ENCODE data around the gene FAM186B. TPM values are rescaled to one million over a fixed set of nuclear protein-coding genes. Genes with fewer than 3 reads are reported as not detected.

The FAM186B gene
- total RNA-seq, 1 donor from 2014 or later: 0.57 TPM

- Mint-ChIP-seq H3K36me3 (ENCODE audit: low read depth, unreplicated experiment) (peaks cover 15% of the 10 kb centered on the region), H3K4me1 (ENCODE audit: low read depth, unreplicated experiment) (peaks cover 9% of the 10 kb centered on the region), H3K27ac (ENCODE audit: unreplicated experiment) (no peak overlapping the region), H3K27me3 (ENCODE audit: low read depth, unreplicated experiment) (no peaks in the 10 kb centered on the region), H3K9me3 (ENCODE audit: unreplicated experiment) (no peaks in the 10 kb centered on the region), H3K4me3 (ENCODE audit: unreplicated experiment) (no peak overlapping the region)
- Histone ChIP-seq H3K27me3 (ENCODE audit: insufficient read depth, low read length) (no peaks in the 10 kb centered on the region), H3K4me1 (ENCODE audit: insufficient read depth, low read length) (peaks cover 7% of the 10 kb centered on the region), H3K36me3 (ENCODE audit: insufficient read depth, low read length) (peaks cover 23% of the 10 kb centered on the region), H3K4me3 (ENCODE audit: insufficient read depth, low read depth, low read length) (no peak overlapping the region), H2AFZ (ENCODE audit: low read depth, low read length) (no peak overlapping the region), H3K9me3 (ENCODE audit: insufficient read depth, low read depth, low read length) (no peaks in the 10 kb centered on the region), H4K20me1 (ENCODE audit: insufficient read depth, low read length) (peaks cover 3% of the 10 kb centered on the region), H3K27ac (ENCODE audit: low read depth, low read length) (no peak overlapping the region), H3K79me2 (ENCODE audit: insufficient read depth, low read length) (peaks cover 28% of the 10 kb centered on the region), H3K9ac (ENCODE audit: low read length) (no peak overlapping the region), H3K4me2 (ENCODE audit: low read length) (no peak overlapping the region)
- DNase-seq (ENCODE audit: low read depth): no peak
- TF ChIP-seq, protein P1, sequence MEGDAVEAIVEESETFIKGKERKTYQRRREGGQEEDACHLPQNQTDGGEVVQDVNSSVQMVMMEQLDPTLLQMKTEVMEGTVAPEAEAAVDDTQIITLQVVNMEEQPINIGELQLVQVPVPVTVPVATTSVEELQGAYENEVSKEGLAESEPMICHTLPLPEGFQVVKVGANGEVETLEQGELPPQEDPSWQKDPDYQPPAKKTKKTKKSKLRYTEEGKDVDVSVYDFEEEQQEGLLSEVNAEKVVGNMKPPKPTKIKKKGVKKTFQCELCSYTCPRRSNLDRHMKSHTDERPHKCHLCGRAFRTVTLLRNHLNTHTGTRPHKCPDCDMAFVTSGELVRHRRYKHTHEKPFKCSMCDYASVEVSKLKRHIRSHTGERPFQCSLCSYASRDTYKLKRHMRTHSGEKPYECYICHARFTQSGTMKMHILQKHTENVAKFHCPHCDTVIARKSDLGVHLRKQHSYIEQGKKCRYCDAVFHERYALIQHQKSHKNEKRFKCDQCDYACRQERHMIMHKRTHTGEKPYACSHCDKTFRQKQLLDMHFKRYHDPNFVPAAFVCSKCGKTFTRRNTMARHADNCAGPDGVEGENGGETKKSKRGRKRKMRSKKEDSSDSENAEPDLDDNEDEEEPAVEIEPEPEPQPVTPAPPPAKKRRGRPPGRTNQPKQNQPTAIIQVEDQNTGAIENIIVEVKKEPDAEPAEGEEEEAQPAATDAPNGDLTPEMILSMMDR (IDR thresholded peaks at IDR 0.05; ENCODE audit: insufficient read depth, low read depth, low read length): no peak
- TF ChIP-seq EZH2 (IDR thresholded peaks at IDR 0.05; ENCODE audit: insufficient read depth, low read length): no peak
- FAIRE-seq: no peak
Measured at GRCh38 chr12:49562831-49563230, 42.6 kb downstream of the FAM186B start.

GRCh38 chr12:49562233-49562632 lies 43.2 kb downstream of the FAM186B start:
- no peak overlapping the region for H3K9ac ChIP-seq (ENCODE audit: low read length)
- TF ChIP-seq EZH2 (IDR thresholded peaks at IDR 0.05; ENCODE audit: insufficient read depth, low read length): no peak
- TF ChIP-seq, protein P1 (IDR thresholded peaks at IDR 0.05; ENCODE audit: insufficient read depth, low read depth, low read length): no peak
- Mint-ChIP-seq H3K27me3 (ENCODE audit: low read depth, unreplicated experiment) (no peaks in the 10 kb centered on the region), H3K4me3 (ENCODE audit: unreplicated experiment) (no peak overlapping the region), H3K36me3 (ENCODE audit: low read depth, unreplicated experiment) (peaks cover 15% of the 10 kb centered on the region), H3K27ac (ENCODE audit: unreplicated experiment) (no peak overlapping the region), H3K4me1 (ENCODE audit: low read depth, unreplicated experiment) (peaks cover 9% of the 10 kb centered on the region), H3K9me3 (ENCODE audit: unreplicated experiment) (no peaks in the 10 kb centered on the region)
- H4K20me1 ChIP-seq (ENCODE audit: insufficient read depth, low read length): peaks cover 3% of the 10 kb centered on the region
- DNase-seq (ENCODE audit: low read depth) (no peak), FAIRE-seq (no peak)
- no peak overlapping the region for H2AFZ ChIP-seq (ENCODE audit: low read depth, low read length)
- H3K79me2 ChIP-seq (ENCODE audit: insufficient read depth, low read length): peaks cover 22% of the 10 kb centered on the region
- H3K4me1 ChIP-seq (ENCODE audit: insufficient read depth, low read length): peaks cover 7% of the 10 kb centered on the region
- no peak overlapping the region for H3K4me2 ChIP-seq (ENCODE audit: low read length)
- H3K9me3 ChIP-seq (ENCODE audit: insufficient read depth, low read depth, low read length): no peaks in the 10 kb centered on the region
- no peak overlapping the region for H3K4me3 ChIP-seq (ENCODE audit: insufficient read depth, low read depth, low read length)
- H3K36me3 ChIP-seq (ENCODE audit: insufficient read depth, low read length): peaks cover 23% of the 10 kb centered on the region
- H3K27me3 ChIP-seq (ENCODE audit: insufficient read depth, low read length): no peaks in the 10 kb centered on the region
- no peak overlapping the region for H3K27ac ChIP-seq (ENCODE audit: low read depth, low read length)

DNA sequence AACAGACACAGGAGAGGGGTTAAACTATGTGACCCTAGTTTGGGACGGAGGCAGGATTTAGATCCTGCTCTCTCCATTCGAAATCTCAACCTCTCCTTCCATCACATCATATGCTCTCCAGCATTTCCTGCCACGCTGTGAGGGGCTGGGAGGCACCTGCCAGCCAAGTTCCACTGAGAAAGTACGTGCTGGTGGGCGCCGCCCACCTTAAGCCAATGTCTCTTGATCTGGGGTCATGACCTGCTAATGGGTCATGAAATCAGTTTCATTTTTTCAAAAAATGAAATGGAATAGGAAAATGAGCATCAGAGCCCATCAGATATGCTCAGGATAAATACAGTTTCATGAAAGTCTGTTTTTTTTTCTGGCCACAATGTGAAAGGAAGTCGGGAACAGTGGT lies 44.7 kb downstream of the FAM186B start:
- Histone ChIP-seq H3K9me3 (ENCODE audit: insufficient read depth, low read depth, low read length) (no peaks in the 10 kb centered on the region), H3K79me2 (ENCODE audit: insufficient read depth, low read length) (peaks cover 7% of the 10 kb centered on the region), H4K20me1 (ENCODE audit: insufficient read depth, low read length) (peaks cover 3% of the 10 kb centered on the region), H3K9ac (ENCODE audit: low read length) (no peak overlapping the region), H3K4me1 (ENCODE audit: insufficient read depth, low read length) (no peaks in the 10 kb centered on the region), H3K4me2 (ENCODE audit: low read length) (no peak overlapping the region), H3K4me3 (ENCODE audit: insufficient read depth, low read depth, low read length) (no peak overlapping the region), H2AFZ (ENCODE audit: low read depth, low read length) (no peak overlapping the region), H3K27ac (ENCODE audit: low read depth, low read length) (no peak overlapping the region), H3K36me3 (ENCODE audit: insufficient read depth, low read length) (peaks cover 23% of the 10 kb centered on the region), H3K27me3 (ENCODE audit: insufficient read depth, low read length) (no peaks in the 10 kb centered on the region)
- TF ChIP-seq, protein P1 (IDR thresholded peaks at IDR 0.05; ENCODE audit: insufficient read depth, low read depth, low read length): no peak
- no peak for TF ChIP-seq EZH2 (IDR thresholded peaks at IDR 0.05; ENCODE audit: insufficient read depth, low read length)
- DNase-seq (ENCODE audit: low read depth): no peak
- FAIRE-seq: no peak
- no peaks in the 10 kb centered on the region for H3K9me3 Mint-ChIP-seq (ENCODE audit: unreplicated experiment)
- peaks cover 7% of the 10 kb centered on the region for H3K4me1 Mint-ChIP-seq (ENCODE audit: low read depth, unreplicated experiment)
- H3K4me3 Mint-ChIP-seq (ENCODE audit: unreplicated experiment): no peak overlapping the region
- peaks cover 16% of the 10 kb centered on the region for H3K36me3 Mint-ChIP-seq (ENCODE audit: low read depth, unreplicated experiment)
- H3K27ac Mint-ChIP-seq (ENCODE audit: unreplicated experiment): no peak overlapping the region
- H3K27me3 Mint-ChIP-seq (ENCODE audit: low read depth, unreplicated experiment): no peaks in the 10 kb centered on the region
